Breast epithelium (tissue), 4 donors: ENCODE measurements around the gene PLCG2. TPM values are rescaled to one million over a fixed set of nuclear protein-coding genes. Genes with fewer than 3 reads are reported as not detected.

ENCODE experiments used
- DNase-seq, 2 donors: peaks; one replicate each; pipeline ENCODE4 v3.0.0-alpha.2; 2019; ENCODE audit warnings: low spot score in 2 of 2
- H3K27ac ChIP-seq, 2 donors: fragments of 200-600 bp; sonication (generic) in 1 of 2; one replicate each; pipeline ENCODE4 v1.5.1; 2016 to 2019; ENCODE audit warnings: mild to moderate bottlenecking in 1 of 2
- H3K27me3 ChIP-seq, 2 donors: fragments of 200-600 bp; sonication (generic) in 1 of 2; one replicate each; pipeline versions ENCODE4 v1.5.1 to v1.6.0; 2017 to 2019; ENCODE audit warnings: control low read depth in 1 of 2, mild to moderate bottlenecking in 1 of 2
- H3K36me3 ChIP-seq: fragments of 200-600 bp; one replicate; pipeline ENCODE4 v1.5.1; 2019
- H3K4me1 ChIP-seq, 2 donors: fragments of 200-600 bp; sonication (generic); one replicate each; pipeline ENCODE4 v1.5.1; 2016 to 2019; ENCODE audit warnings: control low read depth in 1 of 2
- H3K4me3 ChIP-seq, 3 donors: fragments of 200-600 bp; sonication (generic); 1 replicate in 2 of 3; 2 replicates in 1 of 3; pipeline ENCODE4 v1.5.1; 2016 to 2019; ENCODE audit warnings: mild to moderate bottlenecking in 3 of 3, moderate library complexity in 2 of 3
- H3K9me3 ChIP-seq, 2 donors: fragments of 200-600 bp; sonication (generic) in 1 of 2; one replicate each; pipeline ENCODE4 v1.5.1; 2016 to 2019; ENCODE audit warnings: control low read depth in 1 of 2
- POLR2A ChIP-seq: fragments of 450-650 bp; IDR thresholded peaks from one replicate; pipeline ENCODE4 v1.6.1; 2016; ENCODE audit warnings: antibody characterized with exemption, mild to moderate bottlenecking, moderate library complexity
- POLR2AphosphoS5 ChIP-seq, 3 donors: sonication (generic); formaldehyde crosslinking; IDR thresholded peaks; one replicate each; pipeline ENCODE4 v1.6.1; 2017; ENCODE audit warnings: antibody characterized with exemption in 3 of 3
- intact Hi-C: fragments of 100-400 bp; cut with DNase I; formaldehyde crosslinking; loops from one replicate; pipeline ENCODE4 v1.15.1; 2023; ENCODE audit warnings: low total_unique reads
- total RNA-seq, 3 donors: library from RNA; depleted of rRNA; stranded (reverse); fragments of >200 nt; gene quantifications; one replicate each; pipeline ENCODE4 v1.1.0, GENCODE V29; 2016
- TF ChIP-seq, protein P1 (sequence below), 3 donors: fragments of 450-650 bp; IDR thresholded peaks; one replicate each; pipeline ENCODE4 v1.5.1; 2016 to 2017; ENCODE audit warnings: antibody characterized with exemption in 3 of 3, mild to moderate bottlenecking in 3 of 3, moderate library complexity in 3 of 3

Gene PLCG2
- total RNA-seq, 3 donors from 2014 or later, result 14.6 to 24.6 (median 24.3) TPM

DNA sequence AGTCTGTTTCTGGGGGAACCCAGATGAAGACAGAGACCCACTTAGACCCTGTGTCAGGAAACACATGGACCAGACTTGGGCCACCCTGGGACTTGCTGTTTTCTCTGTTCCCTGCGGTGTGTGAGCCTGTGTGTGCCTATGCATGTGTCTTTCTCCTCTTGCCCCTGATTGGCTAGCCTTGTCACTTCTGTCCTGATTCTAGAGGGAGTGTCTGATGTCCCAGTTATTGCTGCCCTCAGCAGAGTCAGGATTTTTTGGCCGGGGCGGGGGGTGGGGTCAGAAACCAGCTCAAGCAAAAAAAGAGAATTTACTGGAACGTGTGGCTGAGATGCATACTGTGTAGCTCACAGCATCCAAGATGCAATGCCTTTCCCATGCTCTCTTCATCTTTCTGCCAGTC lies 30.5 kb downstream of the PLCG2 start:
- no peaks in the 10 kb centered on the region for H3K4me1 ChIP-seq
- DNase-seq, result no peak
- no peaks in the 10 kb centered on the region for H3K36me3 ChIP-seq
- H3K27ac ChIP-seq, result no peak overlapping the region
- H3K4me3 ChIP-seq, result no peak overlapping the region
- no peaks in the 10 kb centered on the region for H3K27me3 ChIP-seq
- TF ChIP-seq POLR2AphosphoS5 (IDR thresholded peaks at IDR 0.05) (no peak), POLR2A (no peak)
- TF ChIP-seq, protein P1, sequence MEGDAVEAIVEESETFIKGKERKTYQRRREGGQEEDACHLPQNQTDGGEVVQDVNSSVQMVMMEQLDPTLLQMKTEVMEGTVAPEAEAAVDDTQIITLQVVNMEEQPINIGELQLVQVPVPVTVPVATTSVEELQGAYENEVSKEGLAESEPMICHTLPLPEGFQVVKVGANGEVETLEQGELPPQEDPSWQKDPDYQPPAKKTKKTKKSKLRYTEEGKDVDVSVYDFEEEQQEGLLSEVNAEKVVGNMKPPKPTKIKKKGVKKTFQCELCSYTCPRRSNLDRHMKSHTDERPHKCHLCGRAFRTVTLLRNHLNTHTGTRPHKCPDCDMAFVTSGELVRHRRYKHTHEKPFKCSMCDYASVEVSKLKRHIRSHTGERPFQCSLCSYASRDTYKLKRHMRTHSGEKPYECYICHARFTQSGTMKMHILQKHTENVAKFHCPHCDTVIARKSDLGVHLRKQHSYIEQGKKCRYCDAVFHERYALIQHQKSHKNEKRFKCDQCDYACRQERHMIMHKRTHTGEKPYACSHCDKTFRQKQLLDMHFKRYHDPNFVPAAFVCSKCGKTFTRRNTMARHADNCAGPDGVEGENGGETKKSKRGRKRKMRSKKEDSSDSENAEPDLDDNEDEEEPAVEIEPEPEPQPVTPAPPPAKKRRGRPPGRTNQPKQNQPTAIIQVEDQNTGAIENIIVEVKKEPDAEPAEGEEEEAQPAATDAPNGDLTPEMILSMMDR (IDR thresholded peaks at IDR 0.05), result no peak
- no peaks in the 10 kb centered on the region for H3K9me3 ChIP-seq
- intact Hi-C loops, result no loop called here

DNA sequence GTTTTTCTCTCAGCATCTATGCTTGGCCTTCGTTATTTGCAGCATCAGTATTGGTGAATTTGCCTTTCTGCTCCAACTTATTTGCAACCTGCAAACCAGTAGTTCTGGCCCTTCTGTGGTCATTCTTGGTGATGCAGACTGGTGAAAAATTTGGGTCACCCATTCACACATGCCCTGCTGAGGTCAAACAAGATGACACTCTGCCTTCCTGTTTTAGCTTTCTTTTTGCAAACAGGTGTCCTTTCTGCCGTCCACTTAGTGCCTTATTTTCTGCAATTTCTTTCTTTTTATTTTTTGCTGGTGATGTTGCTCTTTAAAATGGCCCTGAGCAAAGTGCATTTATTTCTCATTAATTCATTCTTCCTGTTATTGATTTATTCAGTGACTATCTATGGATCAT lies 31.3 kb downstream of the PLCG2 start:
- H3K27me3 ChIP-seq, result no peaks in the 10 kb centered on the region
- no peaks in the 10 kb centered on the region for H3K9me3 ChIP-seq
- H3K36me3 ChIP-seq, result no peaks in the 10 kb centered on the region
- TF ChIP-seq POLR2A, result no peak
- TF ChIP-seq POLR2AphosphoS5 (IDR thresholded peaks at IDR 0.05), result no peak
- TF ChIP-seq, protein P1 (IDR thresholded peaks at IDR 0.05), result no peak
- DNase-seq, result no peak
- intact Hi-C loops, result no loop called here
- no peak overlapping the region for H3K27ac ChIP-seq
- H3K4me3 ChIP-seq, result no peak overlapping the region
- no peaks in the 10 kb centered on the region for H3K4me1 ChIP-seq

DNA sequence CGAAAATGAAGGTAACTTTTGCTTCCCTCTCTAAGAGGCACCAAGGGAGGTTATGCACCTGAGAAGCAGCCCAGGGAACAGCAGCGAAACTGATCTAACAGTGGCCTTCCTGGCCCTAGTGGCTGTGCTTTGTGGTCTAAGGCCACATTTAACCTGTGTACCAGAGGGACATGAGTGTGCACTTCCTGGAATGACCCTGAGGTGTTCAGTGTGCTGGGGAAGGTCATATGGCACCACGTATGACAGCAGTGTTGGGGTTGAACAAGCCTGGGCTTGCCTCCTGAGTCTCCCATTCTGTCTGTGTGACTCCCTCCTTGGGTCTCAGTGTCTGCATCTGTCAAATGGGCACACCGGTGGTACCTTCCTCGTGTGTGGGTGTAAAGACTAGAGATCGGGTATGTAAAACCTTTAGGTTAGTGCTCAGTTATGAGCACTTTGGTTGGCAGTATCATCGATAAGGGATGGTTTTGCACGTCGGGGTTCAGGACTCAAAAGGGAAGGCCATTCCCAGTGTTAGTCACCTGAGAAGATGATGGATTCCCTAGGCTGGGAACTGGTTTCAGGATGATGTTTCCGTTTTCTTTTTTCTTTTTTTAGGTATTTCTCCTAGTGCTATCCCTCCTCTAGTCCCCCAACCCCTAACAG lies 31.9 kb downstream of the PLCG2 start:
- intact Hi-C loops, result no loop called here
- no peak for TF ChIP-seq POLR2A
- TF ChIP-seq POLR2AphosphoS5 (IDR thresholded peaks at IDR 0.05), result no peak
- TF ChIP-seq, protein P1 (IDR thresholded peaks at IDR 0.05), result no peak
- Histone ChIP-seq H3K36me3 (no peaks in the 10 kb centered on the region), H3K4me3 (no peak overlapping the region), H3K27me3 (no peaks in the 10 kb centered on the region), H3K4me1 (no peaks in the 10 kb centered on the region), H3K9me3 (no peaks in the 10 kb centered on the region), H3K27ac (no peak overlapping the region)
- DNase-seq, result no peak

DNA sequence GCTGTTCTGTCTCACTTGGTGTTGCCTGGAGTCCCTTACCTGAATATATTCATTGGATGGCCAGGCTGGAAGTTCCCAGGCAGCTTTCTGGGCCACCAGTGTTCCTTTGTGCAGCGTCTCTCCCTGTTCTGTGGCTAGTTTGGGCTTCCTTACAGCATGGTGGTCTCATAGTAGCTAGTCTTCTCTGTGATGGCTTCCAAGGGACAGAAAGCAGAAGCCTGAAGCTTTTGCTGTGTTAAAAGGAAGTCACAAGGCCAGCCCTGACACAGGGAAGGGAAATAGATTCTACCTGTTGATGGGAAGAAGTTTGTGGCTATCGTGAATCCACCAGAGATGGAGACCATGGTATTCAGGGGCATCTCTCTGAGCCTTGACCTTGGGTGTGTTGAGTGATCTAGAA lies 34.6 kb downstream of the PLCG2 start:
- no peak for DNase-seq
- intact Hi-C loops, result no loop called here

DNA sequence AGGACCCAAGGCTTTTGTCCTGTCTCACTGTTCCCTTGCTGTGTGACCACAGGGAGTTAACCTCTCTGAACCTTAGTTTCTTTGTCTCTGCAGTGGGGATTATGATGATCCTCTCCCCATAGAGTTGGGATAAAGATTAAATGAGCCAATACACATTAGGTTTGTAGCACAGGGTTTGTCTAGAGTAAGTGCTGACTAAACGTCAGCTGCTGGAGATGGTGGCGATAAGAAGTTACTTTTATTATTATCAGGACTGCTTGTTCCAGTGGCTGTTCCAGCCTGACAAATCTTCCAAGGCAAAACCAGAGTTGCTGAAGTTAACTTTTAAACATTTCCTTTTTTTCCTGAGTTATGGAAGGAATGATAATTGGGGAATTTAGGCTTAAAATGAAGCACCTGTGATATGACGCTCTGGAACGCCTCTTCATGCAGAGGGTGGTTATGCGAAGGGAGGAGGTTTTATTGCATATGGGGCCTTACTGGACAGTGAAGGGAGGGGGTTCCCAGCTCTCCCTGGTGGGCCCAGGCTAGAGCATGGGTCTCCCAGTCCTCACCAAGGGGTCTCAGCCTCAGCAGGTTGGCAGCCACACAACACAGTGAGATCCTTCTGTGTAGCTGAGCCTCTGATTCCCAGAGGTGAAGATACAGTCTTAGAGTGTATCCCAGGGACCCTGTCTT lies 35.8 kb downstream of the PLCG2 start:
- Histone ChIP-seq H3K36me3 (no peaks in the 10 kb centered on the region), H3K4me1 (no peaks in the 10 kb centered on the region), H3K9me3 (no peaks in the 10 kb centered on the region), H3K27ac (peak overlapping the region in 1 of 2 donors; percentile 4), H3K4me3 (no peak overlapping the region), H3K27me3 (no peaks in the 10 kb centered on the region)
- no peak for TF ChIP-seq POLR2AphosphoS5 (IDR thresholded peaks at IDR 0.05)
- no peak for TF ChIP-seq POLR2A
- DNase-seq, result no peak
- intact Hi-C loops, result no loop called here

More for the DNA sequence above, 34.6 kb downstream of the PLCG2 start:
- Histone ChIP-seq H3K27me3 (no peaks in the 10 kb centered on the region), H3K27ac (no peak overlapping the region), H3K4me1 (no peaks in the 10 kb centered on the region), H3K9me3 (no peaks in the 10 kb centered on the region), H3K36me3 (no peaks in the 10 kb centered on the region), H3K4me3 (no peak overlapping the region)
- TF ChIP-seq, protein P1 (IDR thresholded peaks at IDR 0.05), result no peak
- TF ChIP-seq POLR2AphosphoS5 (IDR thresholded peaks at IDR 0.05) (no peak), POLR2A (no peak)
